Activated naive CD8-positive, alpha-beta T cell treated with anti-CD3 and anti-CD28 coated beads for 36 hours (primary cell): ENCODE results near the gene ARHGAP19. TPM values are rescaled to one million over a fixed set of nuclear protein-coding genes. Genes with fewer than 3 reads are reported as not detected.

ENCODE experiments used
- DNase-seq: peaks from one replicate; pipeline ENCODE4 v3.0.0; 2021
- H3K27ac Mint-ChIP-seq: one replicate; pipeline ENCODE4 v1.8.0; 2022; ENCODE audit warnings: mild to moderate bottlenecking, moderate library complexity, mixed read lengths
- H3K27me3 Mint-ChIP-seq: one replicate; pipeline ENCODE4 v1.8.0; 2022; ENCODE audit warnings: mild to moderate bottlenecking, mixed read lengths
- H3K36me3 Mint-ChIP-seq: one replicate; pipeline ENCODE4 v1.8.0; 2021; ENCODE audit warnings: mild to moderate bottlenecking, mixed read lengths
- H3K4me1 Mint-ChIP-seq: one replicate; pipeline ENCODE4 v1.8.0; 2021; ENCODE audit warnings: mixed read lengths
- H3K4me3 Mint-ChIP-seq: one replicate; pipeline ENCODE4 v1.8.0; 2022; ENCODE audit warnings: mild to moderate bottlenecking, moderate library complexity, mixed read lengths
- H3K9me3 Mint-ChIP-seq: one replicate; pipeline ENCODE4 v1.8.0; 2022; ENCODE audit warnings: mixed read lengths
- total RNA-seq, 2 experiments: library from RNA; stranded (reverse); gene quantifications; one replicate each; pipeline ENCODE4 v1.2.3, GENCODE V29; 2021

ARHGAP19 gene
- total RNA-seq, 2 experiments from 2014 or later: 36.1 to 42.9 TPM

DNA sequence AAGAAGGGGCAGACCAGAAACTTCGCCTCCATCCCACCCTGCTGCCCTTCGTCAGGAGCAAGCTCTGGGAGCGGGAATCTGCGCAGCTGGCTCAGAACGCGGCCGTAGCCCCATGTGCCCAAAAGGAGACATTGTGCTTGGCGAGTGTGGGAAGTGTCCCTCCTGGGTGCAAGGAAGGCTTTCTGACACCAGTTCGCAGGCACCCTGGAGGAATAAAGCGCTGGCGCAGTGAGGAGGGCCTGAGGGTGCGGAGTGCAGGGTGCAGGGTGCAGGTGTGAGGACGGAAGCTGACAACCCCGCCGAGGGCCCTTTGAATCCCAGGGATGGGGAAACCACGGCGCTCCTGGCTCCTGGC, 107.5 kb downstream of the ARHGAP19 start:
- H3K4me1 Mint-ChIP-seq: peaks cover 3% of the 10 kb centered on the region
- no peak for DNase-seq
- no peak overlapping the region for H3K27ac Mint-ChIP-seq
- H3K36me3 Mint-ChIP-seq: no peaks in the 10 kb centered on the region
- H3K27me3 Mint-ChIP-seq: peaks cover 70% of the 10 kb centered on the region
- no peaks in the 10 kb centered on the region for H3K9me3 Mint-ChIP-seq
- peak overlapping the region; percentile 47 for H3K4me3 Mint-ChIP-seq

DNA sequence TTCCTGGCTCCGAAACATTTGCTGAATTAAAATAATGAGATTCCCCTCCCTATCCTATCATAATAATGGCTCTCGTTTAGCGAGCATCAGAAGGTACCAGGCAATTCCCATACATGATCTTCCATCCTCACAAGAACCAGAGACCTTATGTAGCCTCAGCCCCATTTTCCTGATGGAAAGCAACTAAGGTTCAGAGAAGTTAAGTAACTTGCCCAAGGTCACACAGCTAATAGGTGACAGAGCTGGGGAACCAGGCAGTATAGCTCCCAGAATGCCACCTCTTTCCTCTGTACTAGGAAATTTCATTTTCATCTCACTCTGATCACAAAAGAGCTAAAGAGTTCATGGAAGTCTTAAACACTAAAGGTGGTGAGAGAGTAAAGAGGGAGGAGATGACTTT, 109.1 kb downstream of the ARHGAP19 start:
- no peak overlapping the region for H3K4me3 Mint-ChIP-seq
- H3K4me1 Mint-ChIP-seq: peaks cover 3% of the 10 kb centered on the region
- peaks cover 73% of the 10 kb centered on the region for H3K27me3 Mint-ChIP-seq
- no peak overlapping the region for H3K27ac Mint-ChIP-seq
- no peak for DNase-seq
- H3K9me3 Mint-ChIP-seq: no peaks in the 10 kb centered on the region
- no peaks in the 10 kb centered on the region for H3K36me3 Mint-ChIP-seq

- Mint-ChIP-seq H3K36me3 (no peaks in the 10 kb centered on the region), H3K4me1 (peaks cover 3% of the 10 kb centered on the region), H3K9me3 (no peaks in the 10 kb centered on the region), H3K4me3 (no peak overlapping the region), H3K27me3 (peaks cover 66% of the 10 kb centered on the region), H3K27ac (no peak overlapping the region)
- no peak for DNase-seq
These were observed 110.0 kb downstream of the ARHGAP19 start for GRCh38 chr10:97182288-97182990.

GRCh38 chr10:97180986-97181385, 111.5 kb downstream of the ARHGAP19 start:
- peaks cover 52% of the 10 kb centered on the region for H3K27me3 Mint-ChIP-seq

GRCh38 chr10:97180363-97180755, 112.1 kb downstream of the ARHGAP19 start:
- Mint-ChIP-seq H3K4me1 (peaks cover 3% of the 10 kb centered on the region), H3K27me3 (peaks cover 48% of the 10 kb centered on the region), H3K9me3 (no peaks in the 10 kb centered on the region), H3K27ac (no peak overlapping the region), H3K4me3 (no peak overlapping the region), H3K36me3 (no peaks in the 10 kb centered on the region)
- no peak for DNase-seq

More at GRCh38 chr10:97180986-97181385, 111.5 kb downstream of the ARHGAP19 start:
- Mint-ChIP-seq H3K27ac (no peak overlapping the region), H3K9me3 (no peaks in the 10 kb centered on the region), H3K4me1 (peaks cover 3% of the 10 kb centered on the region), H3K4me3 (no peak overlapping the region), H3K36me3 (no peaks in the 10 kb centered on the region)
- no peak for DNase-seq

DNA sequence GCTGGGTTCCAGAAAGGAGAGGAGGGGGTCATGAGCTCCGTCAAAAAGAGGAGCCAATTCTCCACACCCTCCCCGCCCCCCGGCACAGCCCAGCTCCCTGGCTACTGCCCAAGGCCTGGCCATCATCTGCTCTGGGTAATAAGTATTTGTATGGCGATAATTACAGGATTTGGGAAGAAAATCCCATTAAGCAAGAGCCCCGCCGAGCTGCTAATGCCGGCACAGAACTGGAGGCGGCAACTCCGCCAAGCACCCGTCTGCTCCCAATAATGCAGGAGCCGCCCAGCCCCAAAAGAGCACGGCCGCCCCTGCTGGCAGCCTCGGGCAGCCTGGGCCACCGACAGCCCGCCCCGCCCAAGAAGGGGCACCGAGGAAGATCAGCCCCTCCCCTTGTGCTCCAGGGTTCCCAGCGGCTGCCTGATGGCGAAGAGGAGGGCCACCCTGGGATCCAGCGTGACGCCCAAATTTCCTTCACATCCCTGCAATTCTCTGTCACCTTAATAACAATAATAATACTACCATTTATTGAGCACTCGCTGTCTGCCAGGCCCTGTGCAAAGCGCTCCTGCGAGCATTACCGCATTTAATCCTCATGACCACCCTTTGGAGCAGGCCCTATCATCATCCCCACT, 112.6 kb downstream of the ARHGAP19 start:
- Mint-ChIP-seq H3K36me3 (no peaks in the 10 kb centered on the region), H3K27me3 (peaks cover 45% of the 10 kb centered on the region), H3K4me1 (peaks cover 1% of the 10 kb centered on the region), H3K4me3 (no peak overlapping the region), H3K9me3 (no peaks in the 10 kb centered on the region), H3K27ac (no peak overlapping the region)
- peak; percentile 15 for DNase-seq

GRCh38 chr10:97179311-97179710, 113.1 kb downstream of the ARHGAP19 start:
- H3K4me3 Mint-ChIP-seq: no peak overlapping the region
- no peak overlapping the region for H3K27ac Mint-ChIP-seq
- no peak for DNase-seq
- no peaks in the 10 kb centered on the region for H3K36me3 Mint-ChIP-seq
- H3K4me1 Mint-ChIP-seq: no peaks in the 10 kb centered on the region
- H3K9me3 Mint-ChIP-seq: no peaks in the 10 kb centered on the region
- H3K27me3 Mint-ChIP-seq: peaks cover 40% of the 10 kb centered on the region

DNA sequence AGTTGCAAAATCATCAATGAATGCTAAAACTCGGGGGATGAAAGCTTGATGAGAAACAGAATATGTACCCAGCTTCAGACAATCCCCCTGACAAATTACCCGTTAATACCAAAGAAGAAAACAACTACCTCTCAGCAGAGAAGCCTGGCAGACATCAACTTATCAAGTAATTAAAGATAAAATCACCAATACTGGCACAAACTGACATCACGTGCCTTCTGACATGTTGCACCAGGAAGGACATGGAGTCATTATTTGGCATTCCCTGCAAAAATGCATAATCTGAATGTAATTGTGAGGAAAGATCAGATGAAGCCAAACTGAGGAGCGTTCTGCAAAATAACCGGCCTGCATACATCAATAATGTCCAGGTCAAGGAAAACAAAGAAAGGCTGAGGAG, 114.4 kb downstream of the ARHGAP19 start:
- H3K36me3 Mint-ChIP-seq: no peaks in the 10 kb centered on the region
- H3K4me1 Mint-ChIP-seq: no peaks in the 10 kb centered on the region
- no peaks in the 10 kb centered on the region for H3K9me3 Mint-ChIP-seq
- no peak for DNase-seq
- H3K27me3 Mint-ChIP-seq: peaks cover 27% of the 10 kb centered on the region
- H3K4me3 Mint-ChIP-seq: no peak overlapping the region
- no peak overlapping the region for H3K27ac Mint-ChIP-seq

DNA sequence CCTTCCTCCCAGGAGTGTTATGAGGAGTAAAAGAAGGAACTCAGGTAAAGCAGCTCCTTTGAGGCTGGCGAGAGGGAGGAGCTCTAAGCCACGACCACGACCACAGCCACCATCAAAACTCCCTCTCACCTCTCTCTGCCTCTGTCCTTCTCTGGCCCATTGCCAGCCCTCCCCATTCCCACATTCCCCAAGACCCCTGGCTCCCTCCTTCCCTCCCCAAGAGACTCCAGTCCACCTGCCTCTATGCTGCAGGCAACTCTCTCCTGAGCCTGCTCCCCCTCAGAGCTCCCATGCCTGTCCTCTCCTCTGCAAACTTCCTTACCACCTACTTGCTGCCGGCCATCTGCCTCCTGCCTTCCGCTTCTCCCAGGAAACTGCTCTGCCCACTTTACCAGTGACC, 116.2 kb downstream of the ARHGAP19 start:
- H3K9me3 Mint-ChIP-seq: no peaks in the 10 kb centered on the region
- H3K27ac Mint-ChIP-seq: no peak overlapping the region
- no peak for DNase-seq
- H3K4me1 Mint-ChIP-seq: no peaks in the 10 kb centered on the region
- peaks cover 20% of the 10 kb centered on the region for H3K27me3 Mint-ChIP-seq
- no peaks in the 10 kb centered on the region for H3K36me3 Mint-ChIP-seq
- H3K4me3 Mint-ChIP-seq: no peak overlapping the region

DNA sequence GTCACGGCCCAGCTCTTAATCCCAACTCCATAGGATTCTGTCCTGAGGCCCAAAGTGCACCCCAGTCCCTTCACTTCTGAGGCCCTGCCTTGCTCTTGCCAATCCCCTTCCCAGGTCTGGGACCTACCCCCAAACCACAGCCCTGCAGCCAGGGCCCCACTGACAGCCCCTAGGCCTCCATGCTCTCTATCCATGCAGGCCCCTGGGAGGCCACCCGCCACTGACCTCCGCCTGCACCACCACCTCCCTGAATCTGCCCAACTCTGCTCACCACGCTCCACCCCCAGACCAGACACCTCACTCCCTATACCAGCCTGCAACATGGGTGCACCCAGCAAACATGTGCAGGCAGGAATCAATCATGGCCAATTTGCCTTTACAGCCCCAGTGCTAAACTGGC, 116.9 kb downstream of the ARHGAP19 start:
- no peak overlapping the region for H3K27ac Mint-ChIP-seq
- H3K27me3 Mint-ChIP-seq: peaks cover 23% of the 10 kb centered on the region
- H3K4me1 Mint-ChIP-seq: no peaks in the 10 kb centered on the region
- no peak for DNase-seq
- H3K36me3 Mint-ChIP-seq: no peaks in the 10 kb centered on the region
- no peak overlapping the region for H3K4me3 Mint-ChIP-seq
- H3K9me3 Mint-ChIP-seq: no peaks in the 10 kb centered on the region

DNA sequence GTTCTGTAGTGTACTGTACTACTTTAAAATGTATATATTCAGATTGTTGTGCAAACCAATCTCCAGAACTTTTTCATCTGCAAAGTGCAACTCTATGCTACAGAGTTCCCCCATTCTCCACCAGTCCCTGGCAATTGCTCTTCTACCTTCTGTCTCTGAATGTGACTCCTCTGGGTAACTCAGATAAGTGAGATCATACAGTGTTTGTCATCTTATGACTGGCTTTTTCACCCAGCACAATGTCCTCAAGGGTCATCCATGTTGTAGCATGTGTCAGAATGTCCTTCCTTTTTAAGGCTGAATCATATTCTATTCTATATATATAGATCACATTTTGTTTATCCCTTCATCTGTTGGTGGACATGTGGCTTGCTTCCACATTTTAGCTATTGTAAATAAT, 117.5 kb downstream of the ARHGAP19 start:
- no peaks in the 10 kb centered on the region for H3K9me3 Mint-ChIP-seq
- no peak overlapping the region for H3K27ac Mint-ChIP-seq
- peaks cover 16% of the 10 kb centered on the region for H3K27me3 Mint-ChIP-seq
- no peaks in the 10 kb centered on the region for H3K4me1 Mint-ChIP-seq
- no peaks in the 10 kb centered on the region for H3K36me3 Mint-ChIP-seq
- no peak overlapping the region for H3K4me3 Mint-ChIP-seq
- no peak for DNase-seq

GRCh38 chr10:97174276-97174775, 118.1 kb downstream of the ARHGAP19 start:
- Mint-ChIP-seq H3K9me3 (no peaks in the 10 kb centered on the region), H3K27ac (no peak overlapping the region), H3K36me3 (no peaks in the 10 kb centered on the region), H3K27me3 (peaks cover 11% of the 10 kb centered on the region), H3K4me3 (no peak overlapping the region), H3K4me1 (no peaks in the 10 kb centered on the region)
- no peak for DNase-seq

DNA sequence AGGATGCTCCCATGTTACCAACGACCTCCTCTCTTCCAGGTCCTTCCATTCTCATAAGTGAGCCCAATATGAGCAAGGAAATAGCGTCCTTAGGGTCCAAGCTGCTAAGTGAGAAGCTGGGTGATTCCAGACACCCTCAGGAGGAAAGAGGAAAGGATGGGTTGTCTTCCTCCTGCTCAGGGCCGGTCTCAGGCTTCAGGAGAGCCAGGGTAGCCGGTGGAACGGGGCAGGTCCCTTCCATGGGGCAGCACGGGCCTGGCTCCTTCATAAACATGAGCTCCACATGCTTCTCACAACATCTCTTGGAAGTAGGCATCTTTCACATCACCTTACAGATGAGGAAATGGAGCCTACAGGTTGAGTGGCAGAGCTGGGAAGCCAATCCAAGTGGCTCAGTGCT, 119.4 kb downstream of the ARHGAP19 start:
- no peaks in the 10 kb centered on the region for H3K4me1 Mint-ChIP-seq
- no peaks in the 10 kb centered on the region for H3K9me3 Mint-ChIP-seq
- no peak for DNase-seq
- H3K27me3 Mint-ChIP-seq: peaks cover 5% of the 10 kb centered on the region
- no peak overlapping the region for H3K27ac Mint-ChIP-seq
- H3K36me3 Mint-ChIP-seq: no peaks in the 10 kb centered on the region
- H3K4me3 Mint-ChIP-seq: no peak overlapping the region
